WTC11 (cell line): Measurements from ENCODE around the gene ESYT1. TPM values are rescaled to one million over a fixed set of nuclear protein-coding genes. Genes with fewer than 3 reads are reported as not detected.

Experiments
- ATAC-seq: fragments of 200-7000 bp; cut with Tn5 transposase; 2 replicates; pipeline ENCODE4 v1.10.0; 2021; ENCODE audit warnings: mild to moderate bottlenecking, moderate library complexity
- CTCF ChIA-PET: fragments of 300-600 bp; sonication (Branson Sonifier 250); formaldehyde crosslinking; loops from one replicate; lab custom pipeline; 2021; ENCODE audit warnings: antibody characterized with exemption; lab: Charles Lee
- POLR2A ChIA-PET: fragments of 350-600 bp; sonication (Branson Sonifier 250); formaldehyde crosslinking; loops from one replicate; lab custom pipeline; 2021; ENCODE audit warnings: antibody characterized with exemption; lab: Charles Lee
- DNase-seq: peaks from one replicate; pipeline ENCODE4 v3.0.0; 2021; ENCODE audit warnings: low spot score
- H3K27ac Mint-ChIP-seq: 2 replicates; pipeline ENCODE4 v1.8.0; 2021; ENCODE audit warnings: mixed read lengths
- H3K27me3 Mint-ChIP-seq: 2 replicates; pipeline ENCODE4 v1.8.0; 2021; ENCODE audit warnings: low read depth, mild to moderate bottlenecking, moderate library complexity, mixed read lengths
- H3K36me3 Mint-ChIP-seq: 2 replicates; pipeline ENCODE4 v1.8.0; 2021; ENCODE audit warnings: mixed read lengths
- H3K4me1 Mint-ChIP-seq: 2 replicates; pipeline ENCODE4 v1.8.0; 2022; ENCODE audit warnings: mixed read lengths
- H3K4me3 Mint-ChIP-seq: 2 replicates; pipeline ENCODE4 v1.8.0; 2021; ENCODE audit warnings: mild to moderate bottlenecking, moderate library complexity, mixed read lengths
- H3K9me3 Mint-ChIP-seq: 2 replicates; pipeline ENCODE4 v1.8.0; 2021; ENCODE audit warnings: mixed read lengths
- AR ChIP-seq: fragments of 250-450 bp; sonication (Bioruptor Pico); IDR thresholded peaks from 2 replicates; pipeline ENCODE4 v1.9.0; 2021; ENCODE audit warnings: mild to moderate bottlenecking
- ATF1 ChIP-seq: sonication (generic); formaldehyde crosslinking; IDR thresholded peaks from 2 replicates; pipeline ENCODE4 v1.8.1; 2023; ENCODE audit warnings: mild to moderate bottlenecking, moderate library complexity, missing genetic modification reagents
- E2F4 ChIP-seq: sonication (generic); formaldehyde crosslinking; IDR thresholded peaks from 2 replicates; pipeline ENCODE4 v1.8.1; 2022; ENCODE audit warnings: low read depth, mild to moderate bottlenecking, moderate library complexity, missing genetic modification reagents, borderline replicate concordance
- ERG ChIP-seq: fragments of 250-450 bp; sonication (Bioruptor Pico); IDR thresholded peaks from 2 replicates; pipeline ENCODE4 v1.8.0; 2021; ENCODE audit warnings: mild to moderate bottlenecking
- GTF2I ChIP-seq: fragments of 250-450 bp; sonication (Bioruptor Pico); conservative IDR thresholded peaks from 2 replicates; pipeline ENCODE4 v1.4.0; 2021; ENCODE audit warnings: mild to moderate bottlenecking
- NFATC4 ChIP-seq: fragments of 250-450 bp; sonication (Bioruptor Pico); IDR thresholded peaks from 2 replicates; pipeline ENCODE4 v1.9.0; 2021; ENCODE audit warnings: mild to moderate bottlenecking
- PRRX2 ChIP-seq: fragments of 250-450 bp; sonication (Bioruptor Pico); IDR thresholded peaks from 2 replicates; pipeline ENCODE4 v1.8.0; 2021; ENCODE audit warnings: mild to moderate bottlenecking
- ZMAT4 ChIP-seq: fragments of 250-450 bp; sonication (Bioruptor Pico); IDR thresholded peaks from 2 replicates; pipeline ENCODE4 v1.9.0; 2021; ENCODE audit warnings: mild to moderate bottlenecking
- ZNF416 ChIP-seq: fragments of 250-450 bp; sonication (Bioruptor Pico); IDR thresholded peaks from 2 replicates; pipeline ENCODE4 v1.9.0; 2021; ENCODE audit warnings: mild to moderate bottlenecking, inconsistent platforms
- ZNF425 ChIP-seq: fragments of 250-450 bp; sonication (Bioruptor Pico); conservative IDR thresholded peaks from 2 replicates; pipeline ENCODE4 v1.9.0; 2021; ENCODE audit warnings: mild to moderate bottlenecking
- ZNF512 ChIP-seq: sonication (generic); formaldehyde crosslinking; IDR thresholded peaks from 2 replicates; pipeline ENCODE4 v1.8.1; 2022; ENCODE audit warnings: missing genetic modification reagents, borderline replicate concordance
- ZNF532 ChIP-seq: fragments of 250-450 bp; sonication (Bioruptor Pico); IDR thresholded peaks from 2 replicates; pipeline ENCODE4 v1.9.0; 2021; ENCODE audit warnings: mild to moderate bottlenecking, borderline replicate concordance
- ZNF671 ChIP-seq: fragments of 250-450 bp; sonication (Bioruptor Pico); IDR thresholded peaks from 2 replicates; pipeline ENCODE4 v1.8.0; 2021; ENCODE audit warnings: mild to moderate bottlenecking
- total RNA-seq: library from RNA; stranded (reverse); gene quantifications from 3 replicates; pipeline ENCODE4 v1.2.3, GENCODE V29; 2021

ESYT1 gene
- total RNA-seq, 1 experiment from 2014 or later, result 80.1 TPM

- Mint-ChIP-seq H3K36me3 (peaks cover 81% of the 10 kb centered on the region), H3K27ac (peak overlapping the region; percentile 32), H3K9me3 (no peaks in the 10 kb centered on the region), H3K4me3 (no peak overlapping the region), H3K27me3 (no peaks in the 10 kb centered on the region), H3K4me1 (peaks cover 43% of the 10 kb centered on the region)
- TF ChIP-seq ZMAT4 (no peak), ZNF416 (CRISPR knock-in tag) (peak; percentile 76; the same call in 1 of the 2 replicates), AR (CRISPR knock-in tag) (peak; percentile 86), ZNF532 (CRISPR knock-in tag) (peak; percentile 49; the same call in 1 of the 2 replicates), ZNF425 (CRISPR knock-in tag) (peak; percentile 73), ZNF671 (CRISPR knock-in tag) (peak; percentile 82), ATF1 (no peak), ERG (CRISPR knock-in tag) (peak; percentile 91; the same call in 1 of the 2 replicates)
- DNase-seq, result no peak
- ChIA-PET CTCF (interaction anchor here (1.0 to 3.4 kb wide), 6 partner anchors 25 to 95 kb away, joined by 3 to 21 read pairs (median 9); partner anchors contain the start of genes ANKRD52, ESYT1, RNF41 and SMARCC2), POLR2A (interaction anchor here (0.5 to 7.2 kb wide), 14 partner anchors 8 to 190 kb away, joined by 3 to 104 read pairs (median 4); partner anchors contain the start of genes ERBB3, ESYT1, MYL6B and RAB5B)
- peak; percentile 5 for ATAC-seq
Measured at GRCh38 chr12:56163533-56164344, 35.7 kb downstream of the ESYT1 start.

- ATAC-seq, result no peak
- TF ChIP-seq NFATC4, result peak; percentile 6; the same call in 1 of the 2 replicates
- TF ChIP-seq GTF2I (CRISPR knock-in tag), result no peak
- no peak for TF ChIP-seq ZNF512 (CRISPR knock-in tag)
- peak; percentile 50; the same call in 1 of the 2 replicates for TF ChIP-seq PRRX2 (CRISPR knock-in tag)
- TF ChIP-seq E2F4 (CRISPR knock-in tag), result no peak
- DNase-seq, result no peak
- Mint-ChIP-seq H3K27me3 (no peaks in the 10 kb centered on the region), H3K9me3 (no peaks in the 10 kb centered on the region), H3K36me3 (peaks cover 81% of the 10 kb centered on the region), H3K4me3 (no peak overlapping the region), H3K4me1 (peaks cover 38% of the 10 kb centered on the region), H3K27ac (no peak overlapping the region)
- POLR2A ChIA-PET, result interaction anchor here (1.3 to 7.2 kb wide), 7 partner anchors 8 to 93 kb away, joined by 3 to 104 read pairs (median 9); partner anchors contain the start of genes ESYT1, RNF41 and SMARCC2
- CTCF ChIA-PET, result interaction anchor here (1.1 kb wide), 1 partner anchor 94 kb away, joined by 3 read pairs; the partner anchor contains the start of gene ANKRD52
Measured at GRCh38 chr12:56164345-56164729, 36.3 kb downstream of the ESYT1 start.
